Activated CD8-positive, alpha-beta memory T cell treated with anti-CD3 and anti-CD28 coated beads, Interleukin-2, amount 50 U/mL, for 24 hours (primary cell): Measurements from ENCODE around the gene ST7L.

Experiments used
- DNase-seq: peaks from one replicate; pipeline ENCODE4 v3.0.0-alpha.2; 2020; ENCODE audit errors: extremely low read depth

The ST7L gene

GRCh38 chr1:112515311-112516009 lies 103.5 kb downstream of the ST7L start:
- DNase-seq = no peak

GRCh38 chr1:112514901-112515300 lies 104.0 kb downstream of the ST7L start:
- DNase-seq = no peak

- DNase-seq = no peak
Measured at GRCh38 chr1:112513112-112513870, 105.7 kb downstream of the ST7L start.

- no peak for DNase-seq
Measured at GRCh38 chr1:112511897-112512296, 107.0 kb downstream of the ST7L start.

GRCh38 chr1:112510340-112510739 lies 108.6 kb downstream of the ST7L start:
- no peak for DNase-seq

GRCh38 chr1:112509660-112510178 lies 109.2 kb downstream of the ST7L start:
- DNase-seq = no peak

GRCh38 chr1:112509005-112509659 lies 109.8 kb downstream of the ST7L start:
- no peak for DNase-seq

- no peak for DNase-seq
Measured at GRCh38 chr1:112508278-112509004, 110.5 kb downstream of the ST7L start, which contains the start of gene WNT2B. Gene WNT2B, plus strand, starts transcription at chr1:112508965. Its CDS starts 298 bp downstream, at chr1:112509263.

GRCh38 chr1:112507921-112508277 lies 111.0 kb downstream of the ST7L start:
- no peak for DNase-seq

GRCh38 chr1:112507336-112507735 lies 111.6 kb downstream of the ST7L start:
- no peak for DNase-seq

- no peak for DNase-seq
Measured at GRCh38 chr1:112506731-112507130, 112.2 kb downstream of the ST7L start.

- no peak for DNase-seq
Measured at GRCh38 chr1:112506306-112506705, 112.6 kb downstream of the ST7L start.

GRCh38 chr1:112505878-112506277 lies 113.1 kb downstream of the ST7L start:
- DNase-seq = no peak

- DNase-seq = no peak
Measured at GRCh38 chr1:112505400-112505785, 113.5 kb downstream of the ST7L start.

GRCh38 chr1:112504661-112505399 lies 114.1 kb downstream of the ST7L start:
- no peak for DNase-seq

- DNase-seq = no peak
Measured at GRCh38 chr1:112504001-112504660, 114.8 kb downstream of the ST7L start.

- no peak for DNase-seq
Measured at GRCh38 chr1:112502826-112503225, 116.1 kb downstream of the ST7L start.

GRCh38 chr1:112501810-112502641 lies 116.9 kb downstream of the ST7L start:
- DNase-seq = no peak

- no peak for DNase-seq
Measured at GRCh38 chr1:112496290-112496689, 122.7 kb downstream of the ST7L start.

GRCh38 chr1:112493351-112493750 lies 125.6 kb downstream of the ST7L start:
- no peak for DNase-seq
